ENCODE measurements around the gene GABRA6. TPM values are rescaled to one million over a fixed set of nuclear protein-coding genes. Genes with fewer than 3 reads are reported as not detected.

GABRA6 gene
- total RNA-seq, 1 donor from 2014 or later = not detected

DNA sequence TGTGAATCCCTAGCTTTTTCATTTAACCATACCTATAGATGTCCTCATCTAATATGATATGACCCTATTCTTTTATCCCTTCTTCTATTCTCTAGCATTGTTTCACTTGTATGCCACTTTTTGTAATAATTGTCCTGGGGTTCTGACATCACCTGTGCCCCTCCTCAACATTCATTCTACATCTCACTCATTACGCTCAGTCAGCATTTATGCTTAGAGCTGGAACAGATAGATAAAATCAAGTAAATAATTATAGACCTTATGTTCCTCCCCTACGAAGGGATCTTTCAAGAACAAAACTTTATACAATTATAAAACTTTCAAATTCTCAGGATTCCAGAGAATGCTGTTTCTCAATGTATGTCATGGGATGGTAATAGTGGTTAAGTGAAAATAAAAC is 18.0 kb downstream of the GABRA6 start:
- intact Hi-C loops (cut with micrococcal nuclease) = no loop called here
- H3K36me3 Mint-ChIP-seq (ENCODE audit: low read depth) = no peaks in the 10 kb centered on the region
- no peaks in the 10 kb centered on the region for H3K27me3 Mint-ChIP-seq (ENCODE audit: low read depth)
- DNase-seq (ENCODE audit: low spot score) = no peak
- no peak overlapping the region for H3K4me3 Mint-ChIP-seq (ENCODE audit: low read depth)
- peaks cover 3% of the 10 kb centered on the region for H3K9me3 Mint-ChIP-seq
- no peak overlapping the region for H3K27ac Mint-ChIP-seq
- no peaks in the 10 kb centered on the region for H3K4me1 Mint-ChIP-seq (ENCODE audit: low read depth)

DNA sequence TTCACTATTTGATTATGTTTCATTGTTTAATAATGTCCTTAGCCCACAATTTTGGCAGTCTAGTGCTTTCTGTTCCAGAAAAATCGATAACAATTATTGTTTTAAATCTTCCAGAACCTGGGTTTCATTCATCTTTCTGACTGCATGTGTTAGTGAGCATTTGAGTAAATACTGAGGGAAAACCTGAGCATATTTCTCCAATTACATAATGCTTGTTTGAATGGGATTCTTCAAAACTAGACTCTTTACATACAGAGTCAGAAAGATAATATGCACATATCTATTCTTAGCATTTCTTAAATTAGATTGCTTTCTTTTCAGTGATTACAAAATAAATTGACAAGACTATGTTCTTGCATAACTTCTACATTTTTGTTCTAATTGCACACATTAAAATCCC is 21.9 kb downstream of the GABRA6 start:
- Mint-ChIP-seq H3K4me1 (ENCODE audit: low read depth) (no peaks in the 10 kb centered on the region), H3K9me3 (no peaks in the 10 kb centered on the region), H3K27me3 (ENCODE audit: low read depth) (no peaks in the 10 kb centered on the region), H3K27ac (no peak overlapping the region), H3K36me3 (ENCODE audit: low read depth) (no peaks in the 10 kb centered on the region), H3K4me3 (ENCODE audit: low read depth) (no peak overlapping the region)
- intact Hi-C loops (cut with micrococcal nuclease) = no loop called here
- no peak for DNase-seq (ENCODE audit: low spot score)

DNA sequence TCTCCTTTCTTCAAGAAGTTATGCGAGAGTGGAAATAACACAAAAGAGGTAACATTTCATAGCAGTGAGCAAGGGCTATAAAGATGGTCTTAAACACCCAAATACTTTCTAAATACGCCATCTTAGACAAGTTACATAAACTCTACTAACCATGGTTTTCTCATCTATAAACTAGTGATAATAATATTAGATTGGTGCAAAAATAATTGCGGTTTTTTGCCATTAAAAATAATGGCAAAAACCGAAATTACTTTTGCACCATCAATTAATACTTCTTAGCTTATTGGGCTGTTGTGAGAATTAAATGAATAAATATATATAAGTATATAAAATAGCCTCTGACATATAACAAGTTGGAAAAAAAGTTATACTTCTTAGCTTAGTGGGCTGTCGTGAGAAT is 23.7 kb downstream of the GABRA6 start:
- no peak overlapping the region for H3K4me3 Mint-ChIP-seq (ENCODE audit: low read depth)
- H3K36me3 Mint-ChIP-seq (ENCODE audit: low read depth) = no peaks in the 10 kb centered on the region
- H3K27ac Mint-ChIP-seq = no peak overlapping the region
- no peaks in the 10 kb centered on the region for H3K4me1 Mint-ChIP-seq (ENCODE audit: low read depth)
- intact Hi-C loops (cut with micrococcal nuclease) = no loop called here
- no peak for DNase-seq (ENCODE audit: low spot score)
- H3K27me3 Mint-ChIP-seq (ENCODE audit: low read depth) = no peaks in the 10 kb centered on the region
- no peaks in the 10 kb centered on the region for H3K9me3 Mint-ChIP-seq

DNA sequence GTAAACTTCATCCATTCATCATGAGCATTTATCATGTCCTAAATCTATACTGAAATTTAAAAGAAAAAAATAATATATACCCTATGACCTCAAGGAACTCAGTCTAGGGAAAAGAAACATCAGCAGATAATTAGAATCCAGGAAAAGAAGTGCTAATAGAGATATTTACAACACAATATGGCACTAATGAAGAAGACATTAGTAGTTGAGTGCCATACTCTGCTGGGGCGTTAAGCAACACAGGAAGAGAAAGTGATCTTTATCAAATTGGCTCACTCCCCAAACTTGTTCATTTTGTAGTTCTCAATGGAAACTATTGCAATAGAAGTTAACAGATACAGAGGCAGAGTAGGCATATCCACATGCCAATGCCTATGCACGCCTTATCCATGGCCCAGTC is 27.5 kb downstream of the GABRA6 start:
- no peak overlapping the region for H3K27ac Mint-ChIP-seq
- no peaks in the 10 kb centered on the region for H3K27me3 Mint-ChIP-seq (ENCODE audit: low read depth)
- H3K36me3 Mint-ChIP-seq (ENCODE audit: low read depth) = no peaks in the 10 kb centered on the region
- no peaks in the 10 kb centered on the region for H3K4me1 Mint-ChIP-seq (ENCODE audit: low read depth)
- no peak overlapping the region for H3K4me3 Mint-ChIP-seq (ENCODE audit: low read depth)
- no peak for DNase-seq (ENCODE audit: low spot score)
- no peaks in the 10 kb centered on the region for H3K9me3 Mint-ChIP-seq
- intact Hi-C loops (cut with micrococcal nuclease) = no loop called here

DNA sequence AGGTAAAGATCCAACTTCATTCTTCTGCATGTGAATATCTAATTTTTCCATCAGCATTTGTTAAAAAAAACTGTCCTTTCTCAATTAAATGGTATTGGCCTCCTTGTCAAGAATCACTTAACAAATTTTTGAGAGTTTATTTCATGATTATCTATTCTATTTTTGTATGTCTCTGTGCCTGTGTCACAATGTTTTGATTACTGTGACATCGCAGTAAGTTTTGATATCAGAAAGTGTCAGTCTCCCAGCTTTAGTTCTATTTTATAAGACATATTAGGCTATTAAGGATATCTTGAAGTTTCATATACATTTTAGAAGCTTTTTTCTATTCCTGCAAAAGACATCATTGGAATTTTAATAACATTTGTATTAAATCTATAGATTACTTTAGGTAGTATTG is 33.6 kb downstream of the GABRA6 start:
- Mint-ChIP-seq H3K4me3 (ENCODE audit: low read depth) (no peak overlapping the region), H3K4me1 (ENCODE audit: low read depth) (no peaks in the 10 kb centered on the region), H3K36me3 (ENCODE audit: low read depth) (no peaks in the 10 kb centered on the region), H3K27me3 (ENCODE audit: low read depth) (no peaks in the 10 kb centered on the region), H3K27ac (no peak overlapping the region), H3K9me3 (no peaks in the 10 kb centered on the region)
- intact Hi-C loops (cut with micrococcal nuclease) = no loop called here
- DNase-seq (ENCODE audit: low spot score) = no peak

DNA sequence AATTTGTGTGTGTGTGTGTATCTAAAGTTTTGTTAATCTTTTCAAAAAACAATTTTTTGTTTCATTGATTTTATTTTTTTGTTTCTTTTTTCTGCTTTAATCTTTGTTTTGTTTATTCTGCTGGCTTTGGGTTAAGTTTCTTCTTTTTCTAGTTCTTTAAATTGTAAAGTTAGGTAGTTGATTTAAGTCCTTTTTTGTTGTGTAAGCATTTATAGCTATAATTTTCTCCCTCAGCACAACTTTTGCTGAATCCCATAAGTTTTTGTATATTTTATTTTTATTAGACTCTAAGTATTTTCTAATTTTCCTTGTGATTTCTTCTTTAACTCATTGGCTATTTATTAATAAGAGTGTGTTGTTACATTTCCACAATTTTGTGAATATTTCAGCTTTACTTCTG is 34.9 kb downstream of the GABRA6 start:
- no peak for DNase-seq (ENCODE audit: low spot score)
- no peaks in the 10 kb centered on the region for H3K27me3 Mint-ChIP-seq (ENCODE audit: low read depth)
- no peaks in the 10 kb centered on the region for H3K9me3 Mint-ChIP-seq
- no peak overlapping the region for H3K27ac Mint-ChIP-seq
- no peaks in the 10 kb centered on the region for H3K36me3 Mint-ChIP-seq (ENCODE audit: low read depth)
- intact Hi-C loops (cut with micrococcal nuclease) = no loop called here
- no peak overlapping the region for H3K4me3 Mint-ChIP-seq (ENCODE audit: low read depth)
- H3K4me1 Mint-ChIP-seq (ENCODE audit: low read depth) = no peaks in the 10 kb centered on the region

DNA sequence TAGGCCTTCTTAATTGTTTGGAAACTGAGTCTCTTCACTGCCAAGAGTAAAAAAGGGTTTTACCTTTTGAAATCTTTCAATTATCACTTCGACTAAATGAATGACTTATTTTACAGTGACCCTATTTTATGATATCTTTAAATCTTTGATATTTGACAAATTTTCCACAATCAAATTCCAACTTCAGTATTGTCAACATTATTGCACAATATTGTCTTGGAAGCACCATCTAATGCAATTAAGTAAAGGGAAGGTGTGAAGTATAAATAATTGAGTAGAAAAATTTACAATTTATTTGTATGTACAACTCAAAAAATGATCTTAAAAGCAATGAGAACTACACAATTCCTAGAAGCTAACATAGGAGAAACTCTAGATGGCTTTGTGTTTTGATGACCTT is 49.2 kb downstream of the GABRA6 start:
- Mint-ChIP-seq H3K36me3 (ENCODE audit: low read depth) (no peaks in the 10 kb centered on the region), H3K4me1 (ENCODE audit: low read depth) (no peaks in the 10 kb centered on the region), H3K27me3 (ENCODE audit: low read depth) (no peaks in the 10 kb centered on the region), H3K27ac (no peak overlapping the region), H3K4me3 (ENCODE audit: low read depth) (no peak overlapping the region), H3K9me3 (peaks cover 6% of the 10 kb centered on the region)
- intact Hi-C loops (cut with micrococcal nuclease) = no loop called here
- DNase-seq (ENCODE audit: low spot score) = no peak

DNA sequence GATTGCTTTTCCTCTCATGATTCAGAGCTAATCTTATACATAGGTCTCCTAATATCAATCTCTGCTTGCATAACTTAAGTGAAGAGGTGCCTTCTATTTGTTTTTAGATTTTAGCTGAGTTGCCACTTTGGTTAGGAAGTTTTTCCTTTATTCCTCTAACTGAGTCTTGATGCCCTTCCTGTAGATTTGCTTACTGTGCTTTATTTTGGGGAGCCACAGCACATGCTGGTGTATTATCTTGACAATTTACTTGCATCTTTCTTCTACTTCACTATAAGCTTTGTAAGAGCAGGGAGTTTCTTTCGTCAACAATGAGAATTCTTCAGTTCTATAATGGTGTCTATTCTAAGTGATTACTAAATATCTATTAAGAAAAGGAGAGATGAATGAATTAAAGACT is 54.9 kb downstream of the GABRA6 start:
- no peak for DNase-seq (ENCODE audit: low spot score)
- Mint-ChIP-seq H3K27me3 (ENCODE audit: low read depth) (no peaks in the 10 kb centered on the region), H3K9me3 (peaks cover 6% of the 10 kb centered on the region), H3K4me3 (ENCODE audit: low read depth) (no peak overlapping the region), H3K4me1 (ENCODE audit: low read depth) (no peaks in the 10 kb centered on the region), H3K27ac (no peak overlapping the region), H3K36me3 (ENCODE audit: low read depth) (no peaks in the 10 kb centered on the region)
- intact Hi-C loops (cut with micrococcal nuclease) = no loop called here

DNA sequence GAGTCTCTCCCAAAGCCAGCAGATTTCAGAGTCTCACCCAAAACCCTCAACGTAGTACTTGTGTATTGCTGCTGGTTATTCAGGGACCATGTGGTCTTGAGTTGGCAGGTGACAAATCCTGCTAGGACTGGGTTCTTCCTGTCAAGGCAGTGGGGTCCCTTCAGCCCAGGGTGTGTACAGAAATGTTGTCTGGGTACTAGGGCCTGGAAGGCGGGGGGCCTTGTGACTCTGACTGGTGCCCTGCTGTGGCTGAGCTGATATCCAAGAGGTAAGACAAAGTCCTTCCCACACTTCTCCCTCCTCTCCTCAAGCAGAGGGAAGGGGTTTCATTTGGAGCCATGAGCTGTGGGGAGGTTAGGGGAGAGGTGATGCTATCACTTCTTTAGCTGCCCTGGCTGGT is 58.8 kb downstream of the GABRA6 start:
- Mint-ChIP-seq H3K9me3 (peaks cover 3% of the 10 kb centered on the region), H3K27ac (no peak overlapping the region)

DNA sequence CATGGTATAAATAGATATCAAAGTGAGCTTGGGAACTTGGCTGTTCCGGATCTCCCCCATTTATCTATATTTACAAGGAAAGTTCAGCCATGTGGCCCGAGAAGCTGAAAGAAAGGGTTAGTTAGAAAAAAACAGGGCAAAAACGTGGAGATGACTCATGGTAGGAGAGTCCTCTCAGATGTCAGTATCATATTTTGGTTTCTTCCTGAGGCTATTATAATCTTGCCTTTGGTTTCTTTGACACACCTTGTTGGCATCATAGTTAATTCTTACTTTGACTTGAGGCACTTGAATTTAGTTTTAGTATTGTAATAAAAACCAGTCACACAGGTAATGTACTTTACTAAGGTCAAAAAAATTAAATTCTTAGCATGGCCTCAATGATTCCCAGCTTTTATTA is 59.9 kb downstream of the GABRA6 start:
- intact Hi-C loops (cut with micrococcal nuclease) = no loop called here
- H3K27me3 Mint-ChIP-seq (ENCODE audit: low read depth) = no peaks in the 10 kb centered on the region

More for the DNA sequence above, 58.8 kb downstream of the GABRA6 start:
- Mint-ChIP-seq H3K4me1 (ENCODE audit: low read depth) (no peaks in the 10 kb centered on the region), H3K27me3 (ENCODE audit: low read depth) (no peaks in the 10 kb centered on the region), H3K4me3 (ENCODE audit: low read depth) (no peak overlapping the region), H3K36me3 (ENCODE audit: low read depth) (no peaks in the 10 kb centered on the region)
- intact Hi-C loops (cut with micrococcal nuclease) = no loop called here
- DNase-seq (ENCODE audit: low spot score) = no peak

DNA sequence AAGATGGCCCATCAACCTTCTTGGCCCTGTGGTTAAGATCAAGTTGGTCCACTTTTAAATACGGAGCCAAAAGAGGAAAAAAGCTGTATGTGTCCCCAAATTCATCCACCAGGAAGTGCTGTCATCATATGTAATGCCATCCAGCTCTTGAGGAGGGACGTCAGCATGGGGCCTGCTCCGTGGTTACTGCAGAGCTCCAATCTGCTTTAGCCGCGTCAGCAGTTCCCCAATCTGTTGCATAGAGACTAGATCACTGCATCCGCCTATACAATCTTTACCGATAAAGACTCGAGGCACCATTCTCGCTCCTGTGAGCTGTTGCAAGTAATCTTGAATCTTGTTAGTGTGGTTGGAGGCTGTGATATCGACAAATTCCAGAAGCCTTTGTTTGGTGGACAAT is 65.7 kb downstream of the GABRA6 start:
- Mint-ChIP-seq H3K4me1 (ENCODE audit: low read depth) (no peaks in the 10 kb centered on the region), H3K4me3 (ENCODE audit: low read depth) (no peak overlapping the region), H3K27ac (no peak overlapping the region), H3K36me3 (ENCODE audit: low read depth) (no peaks in the 10 kb centered on the region), H3K27me3 (ENCODE audit: low read depth) (no peaks in the 10 kb centered on the region), H3K9me3 (peaks cover 3% of the 10 kb centered on the region)
- DNase-seq (ENCODE audit: low spot score) = no peak
- intact Hi-C loops (cut with micrococcal nuclease) = no loop called here

More for the DNA sequence above, 59.9 kb downstream of the GABRA6 start:
- Mint-ChIP-seq H3K27ac (no peak overlapping the region), H3K9me3 (peaks cover 3% of the 10 kb centered on the region), H3K4me1 (ENCODE audit: low read depth) (no peaks in the 10 kb centered on the region), H3K4me3 (ENCODE audit: low read depth) (no peak overlapping the region), H3K36me3 (ENCODE audit: low read depth) (no peaks in the 10 kb centered on the region)
- DNase-seq (ENCODE audit: low spot score) = no peak

Other genes with a start within 250 kb of the GABRA6 start
- not detected in 2 replicates for gene GABRB2, start 139.0 kb upstream of the GABRA6 start, total RNA-seq
- not detected in 2 replicates for gene GABRA1, start 162.4 kb downstream of the GABRA6 start, total RNA-seq

Data from activated T-helper 2 cell treated with anti-CD3 and anti-CD28 coated beads, Interferon-gamma antibody, Interleukin-2, Interleukin-4, amounts not matched to agents 10 μg/mL and 5 μg/mL and 100 μg/mL, durations not matched to agents 14 hours and 24 hours and 36 hours (primary cell).